DND-41 (cell line): ENCODE data around the gene PGBD5.

Experiments used
- ATAC-seq: fragments of 200-7000 bp; cut with Tn5 transposase; 3 replicates; pipeline ENCODE4 v1.9.1; 2021; ENCODE audit warnings: low read depth; ENCODE audit not compliant: insufficient read depth
- DNase-seq: peaks from one replicate; pipeline ENCODE4 v3.0.0-alpha.2; 2020
- H2AFZ ChIP-seq: 2 replicates; pipeline ENCODE4 v1.6.0; 2012; ENCODE audit warnings: low read depth, low read length
- H3K27ac ChIP-seq: 2 replicates; pipeline ENCODE4 v1.5.1; 2012; ENCODE audit warnings: low read length, inconsistent platforms
- H3K27me3 ChIP-seq: fragments of 200-600 bp; sonication (generic); 2 replicates; pipeline ENCODE4 v1.6.0; 2012; ENCODE audit warnings: low read length, mild to moderate bottlenecking, inconsistent platforms; ENCODE audit not compliant: insufficient read depth, poor library complexity
- H3K36me3 ChIP-seq: 2 replicates; pipeline ENCODE4 v1.5.1; 2012; ENCODE audit warnings: low read length, inconsistent platforms; ENCODE audit not compliant: insufficient read depth
- H3K4me1 ChIP-seq: 2 replicates; pipeline ENCODE4 v1.5.1; 2012; ENCODE audit warnings: mild to moderate bottlenecking, low read length; ENCODE audit not compliant: insufficient read depth
- H3K4me2 ChIP-seq: 2 replicates; pipeline ENCODE4 v1.6.0; 2012; ENCODE audit warnings: mild to moderate bottlenecking, moderate library complexity, low read length, inconsistent platforms; ENCODE audit not compliant: insufficient read depth
- H3K4me3 ChIP-seq, 2 experiments: fragments of 200-600 bp in 1 of 2; shearing (Covaris generic) in 1 of 2; 2 replicates each; pipeline ENCODE4 v1.5.1; 2012 to 2016; ENCODE audit warnings: inconsistent platforms in 2 of 2, low read length in 2 of 2, mild to moderate bottlenecking in 2 of 2, low read depth in 1 of 2, moderate library complexity in 1 of 2
- H3K79me2 ChIP-seq: 2 replicates; pipeline ENCODE4 v1.6.0; 2012; ENCODE audit warnings: low read length, inconsistent platforms; ENCODE audit not compliant: insufficient read depth
- H3K9ac ChIP-seq: 2 replicates; pipeline ENCODE4 v1.6.0; 2012; ENCODE audit warnings: low read depth, mild to moderate bottlenecking, inconsistent platforms, low read length, moderate library complexity
- H3K9me3 ChIP-seq: 2 replicates; pipeline ENCODE4 v1.5.1; 2012; ENCODE audit warnings: low read length, moderate library complexity, mild to moderate bottlenecking, inconsistent platforms; ENCODE audit not compliant: insufficient read depth, severe bottlenecking
- H4K20me1 ChIP-seq: 2 replicates; pipeline ENCODE4 v1.6.0; 2012; ENCODE audit warnings: low read length; ENCODE audit not compliant: insufficient read depth
- CTCF ChIP-seq: IDR thresholded peaks from 2 replicates; pipeline ENCODE4 v1.5.1; 2012; ENCODE audit warnings: borderline replicate concordance, low read length, moderate library complexity, mild to moderate bottlenecking; ENCODE audit not compliant: poor library complexity, severe bottlenecking; ENCODE audit errors: extremely low read depth
- EZH2 ChIP-seq: IDR thresholded peaks from 3 replicates; pipeline ENCODE4 v1.6.1; 2012; ENCODE audit warnings: borderline replicate concordance, low read depth, mild to moderate bottlenecking, moderate library complexity, low read length, inconsistent platforms; ENCODE audit not compliant: severe bottlenecking

Gene PGBD5

GRCh38 chr1:230395932-230396331 is 30.2 kb downstream of the PGBD5 start:
- peaks cover 8% of the 10 kb centered on the region for H3K27me3 ChIP-seq
- H2AFZ ChIP-seq, result no peak overlapping the region
- H3K27ac ChIP-seq, result no peak overlapping the region
- ATAC-seq (no peak), DNase-seq (no peak)
- TF ChIP-seq EZH2 (no peak), CTCF (no peak)
- H3K79me2 ChIP-seq, result no peaks in the 10 kb centered on the region
- H3K4me3 ChIP-seq, result no peak overlapping the region
- no peaks in the 10 kb centered on the region for H3K4me1 ChIP-seq
- H3K9ac ChIP-seq, result no peak overlapping the region
- no peak overlapping the region for H3K4me2 ChIP-seq
- H4K20me1 ChIP-seq, result no peaks in the 10 kb centered on the region
- H3K36me3 ChIP-seq, result no peaks in the 10 kb centered on the region
- no peaks in the 10 kb centered on the region for H3K9me3 ChIP-seq

GRCh38 chr1:230394741-230395140 is 31.4 kb downstream of the PGBD5 start:
- Histone ChIP-seq H3K9ac (no peak overlapping the region), H4K20me1 (no peaks in the 10 kb centered on the region), H3K27me3 (peaks cover 11% of the 10 kb centered on the region), H3K4me2 (no peak overlapping the region), H3K79me2 (no peaks in the 10 kb centered on the region), H2AFZ (no peak overlapping the region), H3K36me3 (no peaks in the 10 kb centered on the region), H3K4me3 (no peak overlapping the region), H3K4me1 (no peaks in the 10 kb centered on the region), H3K9me3 (no peaks in the 10 kb centered on the region), H3K27ac (no peak overlapping the region)
- TF ChIP-seq EZH2, result no peak
- no peak for TF ChIP-seq CTCF
- DNase-seq (no peak), ATAC-seq (no peak)

- H3K36me3 ChIP-seq, result no peaks in the 10 kb centered on the region
- TF ChIP-seq EZH2, result no peak
- TF ChIP-seq CTCF, result no peak
- H3K27me3 ChIP-seq, result peaks cover 11% of the 10 kb centered on the region
- no peaks in the 10 kb centered on the region for H3K4me1 ChIP-seq
- H3K4me2 ChIP-seq, result no peak overlapping the region
- H3K9ac ChIP-seq, result no peak overlapping the region
- H3K27ac ChIP-seq, result no peak overlapping the region
- DNase-seq, result no peak
- no peak overlapping the region for H3K4me3 ChIP-seq
- H3K79me2 ChIP-seq, result no peaks in the 10 kb centered on the region
- H2AFZ ChIP-seq, result no peak overlapping the region
- no peak; the same call in 2 of the 3 replicates for ATAC-seq
- no peaks in the 10 kb centered on the region for H3K9me3 ChIP-seq
- H4K20me1 ChIP-seq, result no peaks in the 10 kb centered on the region
Measured at GRCh38 chr1:230394134-230394533, 32.0 kb downstream of the PGBD5 start.

GRCh38 chr1:230393722-230394121 is 32.4 kb downstream of the PGBD5 start:
- Histone ChIP-seq H3K27ac (no peak overlapping the region), H3K4me1 (no peaks in the 10 kb centered on the region), H3K4me3 (no peak overlapping the region), H3K79me2 (no peaks in the 10 kb centered on the region), H4K20me1 (no peaks in the 10 kb centered on the region), H3K27me3 (peaks cover 11% of the 10 kb centered on the region), H3K4me2 (no peak overlapping the region), H3K36me3 (no peaks in the 10 kb centered on the region), H3K9me3 (no peaks in the 10 kb centered on the region), H2AFZ (no peak overlapping the region), H3K9ac (no peak overlapping the region)
- no peak for ATAC-seq
- TF ChIP-seq EZH2, result no peak
- TF ChIP-seq CTCF, result no peak
- no peak for DNase-seq
